GM12878 (cell line): ENCODE results near the gene RPS6KL1. TPM values are rescaled to one million over a fixed set of nuclear protein-coding genes. Genes with fewer than 3 reads are reported as not detected.

Experiments used
- ATAC-seq: fragments of 200-7000 bp; cut with Tn5 transposase; 3 replicates; pipeline ENCODE4 v1.9.1; 2020; ENCODE audit warnings: mild to moderate bottlenecking, moderate library complexity
- BruUV-seq: library from RNA; stranded (reverse); fragments of 400-500 nt; replicated peaks from 2 replicates; lab custom pipeline; 2021; lab: Mats Ljungman, UMichigan
- CTCF ChIA-PET: fragments of 300-600 bp; sonication (Branson Sonifier 250); formaldehyde crosslinking; extraction: SDS; loops from one replicate; lab custom pipeline; 2021; ENCODE audit warnings: inconsistent platforms; lab: Yijun Ruan, JAX
- POLR2A ChIA-PET: fragments of 350-600 bp; formaldehyde crosslinking; extraction: SDS; loops from one replicate; lab custom pipeline; 2021; ENCODE audit warnings: inconsistent platforms; lab: Charles Lee
- RAD21 ChIA-PET: fragments of 300-600 bp; sonication (Branson Sonifier 250); formaldehyde crosslinking; loops from one replicate; lab custom pipeline; 2023; ENCODE audit warnings: antibody characterized with exemption; ENCODE audit not compliant: unreplicated experiment; lab: Charles Lee
- SMC1A ChIA-PET: fragments of 300-600 bp; sonication (Branson Sonifier 250); formaldehyde crosslinking; loops from one replicate; lab custom pipeline; 2023; ENCODE audit not compliant: unreplicated experiment, uncharacterized antibody; lab: Charles Lee
- DNase-seq: peaks from one replicate; pipeline ENCODE4 v3.0.0-alpha.2; 2011; ENCODE audit warnings: low read depth, low spot score
- FAIRE-seq: peaks from 3 replicates; lab custom pipeline; 2011; peaks lifted over from hg19 to GRCh38; lab: Jason Lieb, UNC
- H2AFZ ChIP-seq: 2 replicates; pipeline ENCODE4 v1.6.0; 2011; ENCODE audit warnings: low read depth, low read length, control low read depth; ENCODE audit not compliant: control insufficient read depth
- H3K27ac ChIP-seq: 2 replicates; pipeline ENCODE4 v1.5.1; 2011; ENCODE audit warnings: control low read depth; ENCODE audit not compliant: control insufficient read depth, insufficient read depth
- H3K27me3 ChIP-seq, 2 experiments: replicated peaks in 1 of 2; 2 replicates each; pipeline versions ENCODE4 v1.6.0 to v1.6.1; 2011; ENCODE audit warnings: low read length in 1 of 2; ENCODE audit not compliant: control insufficient read depth in 2 of 2, insufficient read depth in 2 of 2
- H3K36me3 ChIP-seq, 2 experiments: 2 replicates each; pipeline ENCODE4 v1.5.1; 2011; ENCODE audit warnings: low read length in 1 of 2; ENCODE audit not compliant: control insufficient read depth in 2 of 2, insufficient read depth in 2 of 2
- H3K4me1 ChIP-seq: 2 replicates; pipeline ENCODE4 v1.6.1; 2011; ENCODE audit warnings: mild to moderate bottlenecking, low read length, moderate library complexity, mixed read lengths; ENCODE audit not compliant: control insufficient read depth, insufficient read depth
- H3K4me2 ChIP-seq: 2 replicates; pipeline ENCODE4 v1.6.0; 2011; ENCODE audit warnings: control low read depth; ENCODE audit not compliant: control insufficient read depth, insufficient read depth
- H3K4me3 ChIP-seq: fragments of 200-600 bp; sonication (generic); 2 replicates; pipeline ENCODE4 v1.5.1; 2016
- H3K79me2 ChIP-seq: 2 replicates; pipeline ENCODE4 v1.6.0; 2011; ENCODE audit warnings: low read length; ENCODE audit not compliant: control insufficient read depth, insufficient read depth
- H3K9ac ChIP-seq: 2 replicates; pipeline ENCODE4 v1.8.0; 2011; ENCODE audit warnings: low read length, control low read depth, mixed read lengths; ENCODE audit not compliant: control insufficient read depth, insufficient read depth
- H3K9me3 ChIP-seq: replicated peaks from 3 replicates; pipeline ENCODE4 v1.5.1; 2011; ENCODE audit warnings: mild to moderate bottlenecking, low read length; ENCODE audit not compliant: control insufficient read depth, insufficient read depth
- H4K20me1 ChIP-seq: 2 replicates; pipeline ENCODE4 v1.6.0; 2011; ENCODE audit not compliant: control insufficient read depth, insufficient read depth
- BRCA1 ChIP-seq: IDR thresholded peaks from 2 replicates; pipeline ENCODE4 v1.6.1; 2011; ENCODE audit warnings: low read depth, low read length, improper control_type of control experiment
- CBFB ChIP-seq: IDR thresholded peaks from 2 replicates; pipeline ENCODE4 v1.6.1; 2016; ENCODE audit warnings: antibody characterized with exemption, low read depth
- FOXK2 ChIP-seq: fragments of 450-650 bp; IDR thresholded peaks from 2 replicates; pipeline ENCODE4 v1.6.1; 2017; ENCODE audit warnings: mild to moderate bottlenecking, moderate library complexity
- IKZF1 ChIP-seq: fragments of 450-650 bp; conservative IDR thresholded peaks from 2 replicates; pipeline ENCODE4 v1.6.1; 2017; ENCODE audit warnings: antibody characterized with exemption, mild to moderate bottlenecking
- JUNB ChIP-seq: IDR thresholded peaks from 2 replicates; pipeline ENCODE4 v1.6.1; 2016; ENCODE audit warnings: antibody characterized with exemption, mild to moderate bottlenecking
- LARP7 ChIP-seq: fragments of 450-650 bp; IDR thresholded peaks from 2 replicates; pipeline ENCODE4 v1.6.1; 2017; ENCODE audit warnings: mild to moderate bottlenecking
- MTA3 ChIP-seq: IDR thresholded peaks from 2 replicates; pipeline ENCODE4 v1.6.1; 2012; ENCODE audit warnings: low read length, inconsistent platforms, borderline replicate concordance
- MXI1 ChIP-seq: fragments of 150-350 bp; IDR thresholded peaks from 2 replicates; pipeline ENCODE4 v1.6.1; 2011; ENCODE audit warnings: low read depth, mild to moderate bottlenecking, inconsistent platforms, low read length, improper control_type of control experiment
- MYB ChIP-seq: fragments of 150-350 bp; IDR thresholded peaks from 2 replicates; pipeline ENCODE4 v1.6.1; 2014; ENCODE audit warnings: mild to moderate bottlenecking, low read depth, low read length, borderline replicate concordance
- MYC ChIP-seq: IDR thresholded peaks from 2 replicates; pipeline ENCODE4 v1.6.1; 2011; ENCODE audit warnings: mild to moderate bottlenecking, low read length, moderate library complexity, inconsistent platforms; ENCODE audit not compliant: insufficient read depth, insufficient replicate concordance, insufficient read length, severe bottlenecking
- NFIC ChIP-seq: IDR thresholded peaks from 2 replicates; pipeline ENCODE4 v1.6.1; 2012; ENCODE audit warnings: low read depth, mild to moderate bottlenecking, inconsistent platforms, low read length, moderate library complexity
- PAX5 ChIP-seq: IDR thresholded peaks from 2 replicates; pipeline ENCODE4 v1.6.1; 2011; ENCODE audit warnings: low read depth, low read length, borderline replicate concordance
- RFX5 ChIP-seq: IDR thresholded peaks from 2 replicates; pipeline ENCODE4 v1.6.1; 2011; ENCODE audit warnings: low read depth, low read length, improper control_type of control experiment
- SMAD5 ChIP-seq: IDR thresholded peaks from 2 replicates; pipeline ENCODE4 v1.6.1; 2016; ENCODE audit warnings: antibody characterized with exemption, low read depth
- SUPT20H ChIP-seq: IDR thresholded peaks from 2 replicates; pipeline ENCODE4 v1.6.1; 2011; ENCODE audit warnings: low read depth, mild to moderate bottlenecking, low read length, moderate library complexity, borderline replicate concordance; ENCODE audit not compliant: control insufficient read depth
- SUZ12 ChIP-seq: fragments of 200-600 bp; sonication (generic); IDR thresholded peaks from one replicate; pipeline ENCODE4 v1.6.1; 2018; ENCODE audit warnings: antibody characterized with exemption, mild to moderate bottlenecking; ENCODE audit not compliant: unreplicated experiment
- TBL1XR1 ChIP-seq: IDR thresholded peaks from 2 replicates; pipeline ENCODE4 v1.6.1; 2012; ENCODE audit warnings: low read depth, low read length, improper control_type of control experiment
- WRNIP1 ChIP-seq: IDR thresholded peaks from 2 replicates; pipeline ENCODE4 v1.6.1; 2011; ENCODE audit warnings: low read depth, low read length, improper control_type of control experiment, borderline replicate concordance
- YBX1 ChIP-seq: fragments of 450-650 bp; IDR thresholded peaks from 2 replicates; pipeline ENCODE4 v1.6.1; 2016; ENCODE audit warnings: antibody characterized with exemption
- WGBS: methylation state at CpG from one replicate; pipeline ENCODE4 v1.1.6; 2016; ENCODE audit warnings: low lambda C conversion rate; ENCODE audit not compliant: insufficient replicate concordance, insufficient coverage; ENCODE audit errors: missing lambda C conversion rate; 5-methylcytosine and 5-hydroxymethylcytosine counted together
- in situ Hi-C: fragments of 300-500 bp; cut with MboI; formaldehyde crosslinking; loops from 9 replicates; pipeline ENCODE4 v1.14.3; 2018; ENCODE audit warnings: mixed read lengths
- intact Hi-C: fragments of 100-400 bp; cut with micrococcal nuclease; formaldehyde crosslinking; loops from one replicate; pipeline ENCODE4 v1.14.2; 2022; ENCODE audit not compliant: unreplicated experiment
- polyA plus RNA-seq, 11 experiments: library from polyadenylated mRNA; depleted of rRNA in 4 of 11; unstranded in 6 of 11; stranded (reverse) in 5 of 11; fragments of >200 nt; fragmentation: Nextera tagmentation in 4 of 11; fragmentation: Illumina TruSeq in 1 of 11; extraction: Ambion mirVana in 4 of 11; extraction: Trizol in 1 of 11; gene quantifications; 1 replicate in 1 of 11; 2 replicates in 10 of 11; pipeline versions ENCODE4 v1.2.1 to v1.2.3, GENCODE V29; 2011 to 2016; ENCODE audit warnings: inconsistent platforms in 2 of 11, missing spikeins in 2 of 11, low read depth in 1 of 11
- total RNA-seq, 4 experiments: library from RNA; depleted of rRNA in 3 of 4; stranded (reverse); fragments of >200 nt in 3 of 4; fragmentation: Illumina TruSeq in 1 of 4; extraction: Trizol in 1 of 4; gene quantifications; 2 replicates each; pipeline versions ENCODE4 v1.2.1 to v1.2.3, GENCODE V29; 2013 to 2021
- TF ChIP-seq, protein P1 (sequence below): IDR thresholded peaks from 2 replicates; pipeline ENCODE4 v1.6.1; 2011; ENCODE audit warnings: mild to moderate bottlenecking, low read depth, low read length, moderate library complexity; ENCODE audit not compliant: insufficient replicate concordance
- TF ChIP-seq, protein P2 (sequence below): fragments of 450-650 bp; IDR thresholded peaks from 2 replicates; pipeline ENCODE4 v1.6.1; 2017; ENCODE audit warnings: antibody characterized with exemption, mild to moderate bottlenecking, moderate library complexity

The RPS6KL1 gene
- total and polyA plus RNA-seq, 10 of the 15 experiments (the other 5 are each of a cell fraction or from before 2014, with no cell fraction given): 0.04 to 4.2 (median 2.0) TPM

DNA sequence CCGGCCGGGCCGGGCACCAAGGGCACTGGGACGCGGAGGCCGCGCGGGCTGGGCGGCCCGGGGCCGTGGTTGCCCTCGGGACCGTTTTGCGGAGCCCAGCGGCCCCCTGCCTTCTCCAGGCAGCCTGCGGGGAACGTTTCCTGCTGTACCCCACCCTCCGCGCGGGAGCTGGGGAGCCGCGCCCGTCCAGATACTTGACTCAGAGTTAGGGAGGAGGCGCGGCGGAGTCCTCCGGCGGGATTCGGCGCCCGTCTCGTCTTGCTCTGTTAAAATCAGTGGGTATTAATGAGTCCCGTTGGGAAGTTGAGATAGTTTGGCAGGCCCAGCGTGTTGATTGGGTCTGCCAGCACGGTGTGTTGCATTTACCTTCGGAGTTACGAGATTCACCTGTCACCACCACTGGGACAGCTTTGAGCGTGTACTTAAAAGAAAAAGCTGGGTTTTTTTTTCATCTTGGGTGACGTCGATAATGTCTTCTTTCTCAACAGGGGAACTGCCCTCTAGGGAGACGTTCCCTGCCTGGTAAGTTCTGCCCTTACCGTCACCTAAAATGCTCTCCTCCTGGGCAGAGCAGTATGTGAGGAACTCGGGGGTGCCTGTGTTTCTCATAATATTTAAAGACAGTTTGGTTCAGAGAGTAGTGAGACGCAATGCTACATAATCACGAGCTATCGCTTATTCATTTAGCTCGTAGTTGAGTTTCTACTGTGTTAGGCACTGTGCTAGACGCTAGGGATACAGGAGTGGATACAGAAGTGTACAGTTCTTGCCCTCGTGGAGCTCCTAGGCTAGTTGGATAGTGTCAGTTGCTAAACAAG is 40.7 kb downstream of the RPS6KL1 start:
- POLR2A ChIA-PET: interaction anchor here (0.5 to 2.7 kb wide), 4 partner anchors 11 to 43 kb away, joined by 3 to 11 read pairs (median 5); no protein-coding TSS in a partner anchor
- TF ChIP-seq JUNB: no peak
- no peak for TF ChIP-seq PAX5
- TF ChIP-seq, protein P1, sequence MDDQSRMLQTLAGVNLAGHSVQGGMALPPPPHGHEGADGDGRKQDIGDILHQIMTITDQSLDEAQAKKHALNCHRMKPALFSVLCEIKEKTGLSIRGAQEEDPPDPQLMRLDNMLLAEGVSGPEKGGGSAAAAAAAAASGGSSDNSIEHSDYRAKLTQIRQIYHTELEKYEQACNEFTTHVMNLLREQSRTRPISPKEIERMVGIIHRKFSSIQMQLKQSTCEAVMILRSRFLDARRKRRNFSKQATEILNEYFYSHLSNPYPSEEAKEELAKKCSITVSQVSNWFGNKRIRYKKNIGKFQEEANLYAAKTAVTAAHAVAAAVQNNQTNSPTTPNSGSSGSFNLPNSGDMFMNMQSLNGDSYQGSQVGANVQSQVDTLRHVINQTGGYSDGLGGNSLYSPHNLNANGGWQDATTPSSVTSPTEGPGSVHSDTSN: no peak
- no peak for TF ChIP-seq MYB
- TF ChIP-seq WRNIP1: no peak
- no peak for TF ChIP-seq SUPT20H
- TF ChIP-seq SMAD5: no peak
- TF ChIP-seq IKZF1: no peak
- TF ChIP-seq NFIC: no peak
- 0 out of 2 replicates have a peak, but pooled peaks have one; percentile 13 for TF ChIP-seq TBL1XR1
- no peak for TF ChIP-seq YBX1
- no peak for TF ChIP-seq BRCA1
- TF ChIP-seq FOXK2: no peak
- TF ChIP-seq, protein P2, sequence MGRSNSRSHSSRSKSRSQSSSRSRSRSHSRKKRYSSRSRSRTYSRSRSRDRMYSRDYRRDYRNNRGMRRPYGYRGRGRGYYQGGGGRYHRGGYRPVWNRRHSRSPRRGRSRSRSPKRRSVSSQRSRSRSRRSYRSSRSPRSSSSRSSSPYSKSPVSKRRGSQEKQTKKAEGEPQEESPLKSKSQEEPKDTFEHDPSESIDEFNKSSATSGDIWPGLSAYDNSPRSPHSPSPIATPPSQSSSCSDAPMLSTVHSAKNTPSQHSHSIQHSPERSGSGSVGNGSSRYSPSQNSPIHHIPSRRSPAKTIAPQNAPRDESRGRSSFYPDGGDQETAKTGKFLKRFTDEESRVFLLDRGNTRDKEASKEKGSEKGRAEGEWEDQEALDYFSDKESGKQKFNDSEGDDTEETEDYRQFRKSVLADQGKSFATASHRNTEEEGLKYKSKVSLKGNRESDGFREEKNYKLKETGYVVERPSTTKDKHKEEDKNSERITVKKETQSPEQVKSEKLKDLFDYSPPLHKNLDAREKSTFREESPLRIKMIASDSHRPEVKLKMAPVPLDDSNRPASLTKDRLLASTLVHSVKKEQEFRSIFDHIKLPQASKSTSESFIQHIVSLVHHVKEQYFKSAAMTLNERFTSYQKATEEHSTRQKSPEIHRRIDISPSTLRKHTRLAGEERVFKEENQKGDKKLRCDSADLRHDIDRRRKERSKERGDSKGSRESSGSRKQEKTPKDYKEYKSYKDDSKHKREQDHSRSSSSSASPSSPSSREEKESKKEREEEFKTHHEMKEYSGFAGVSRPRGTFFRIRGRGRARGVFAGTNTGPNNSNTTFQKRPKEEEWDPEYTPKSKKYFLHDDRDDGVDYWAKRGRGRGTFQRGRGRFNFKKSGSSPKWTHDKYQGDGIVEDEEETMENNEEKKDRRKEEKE: no peak
- TF ChIP-seq LARP7: no peak; the same call in 1 of the 2 replicates
- no peak for TF ChIP-seq MTA3
- no peak for TF ChIP-seq RFX5
- no peak for TF ChIP-seq CBFB
- TF ChIP-seq SUZ12: no peak
- TF ChIP-seq MYC: no peak
- TF ChIP-seq MXI1: 0 out of 2 replicates have a peak, but pooled peaks have one; percentile 7

More for the DNA sequence above, 40.7 kb downstream of the RPS6KL1 start:
- peak overlapping the region; percentile 98 for H2AFZ ChIP-seq
- no peaks in the 10 kb centered on the region; the same call in none of the 2 replicates for H4K20me1 ChIP-seq
- SMC1A ChIA-PET: interaction anchor here (1.0 to 2.6 kb wide), 7 partner anchors 9 to 43 kb away, joined by 4 to 22 read pairs (median 8); no protein-coding TSS in a partner anchor
- BruUV-seq: no TSS peak
- peaks cover 54% of the 10 kb centered on the region for H3K79me2 ChIP-seq
- peaks cover 0 to 11% of the 10 kb centered on the region in 2 experiments; a peak in 1 of 4 replicates for H3K36me3 ChIP-seq
- intact Hi-C loops (no loop called here), in situ Hi-C loops (no loop called here)
- H3K27me3 ChIP-seq: no peaks in the 10 kb centered on the region
- WGBS: under 1% methylated on average over 49 of the region's 49 CpGs
- peak overlapping the region; percentile 86 for H3K9ac ChIP-seq
- H3K4me1 ChIP-seq: peaks cover 8% of the 10 kb centered on the region
- DNase-seq (no peak), ATAC-seq (peak; percentile 70), FAIRE-seq (no peak)
- no peaks in the 10 kb centered on the region for H3K9me3 ChIP-seq
- peak overlapping the region; percentile 68 for H3K4me2 ChIP-seq
- RAD21 ChIA-PET: interaction anchor here (0.6 to 3.2 kb wide), 9 partner anchors 11 to 259 kb away, joined by 3 to 20 read pairs (median 5); partner anchors contain the start of gene ACYP1
- CTCF ChIA-PET: interaction anchor here (0.6 to 20.7 kb wide), 11 partner anchors 11 to 422 kb away, joined by 3 to 289 read pairs (median 3); no protein-coding TSS in a partner anchor
- peak overlapping the region; percentile 90 for H3K4me3 ChIP-seq
- H3K27ac ChIP-seq: peak overlapping the region; percentile 81
